Measurements from ENCODE around the gene HCN1. TPM values are rescaled to one million over a fixed set of nuclear protein-coding genes. Genes with fewer than 3 reads are reported as not detected.
"Not testable (repeated sequence)": the region's sequence is repeated elsewhere in the genome, so short reads cannot be mapped to it uniquely, and the experiment has no call there.

Gene HCN1
- total RNA-seq, 2 experiments from 2014 or later = not detected

DNA sequence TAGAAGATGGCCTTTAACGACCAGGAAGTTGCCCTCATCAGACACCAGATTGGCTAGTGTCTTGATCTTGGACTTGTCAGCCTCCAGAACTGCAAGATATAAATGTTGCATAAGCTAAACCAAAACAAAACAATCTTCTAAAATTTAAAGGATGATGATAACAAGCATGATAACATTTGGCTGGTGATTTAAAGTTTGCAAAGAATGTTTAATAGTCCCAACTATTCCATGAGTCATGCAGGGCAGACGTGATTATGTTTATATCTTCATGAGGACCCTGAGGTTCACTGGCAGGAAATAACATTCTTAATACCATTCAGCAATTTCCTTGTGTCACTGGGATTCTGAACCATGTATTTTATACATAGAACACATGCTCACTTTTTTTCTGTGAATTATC lies 319.8 kb downstream of the HCN1 start:
- intact Hi-C loops (cut with micrococcal nuclease) = no loop called here
- Mint-ChIP-seq H3K27me3 (no peaks in the 10 kb centered on the region), H3K4me1 (ENCODE audit: low read depth) (no peaks in the 10 kb centered on the region), H3K9me3 (peaks cover 5% of the 10 kb centered on the region), H3K36me3 (ENCODE audit: low read depth) (no peaks in the 10 kb centered on the region), H3K27ac (no peak overlapping the region), H3K4me3 (no peak overlapping the region)
- TF ChIP-seq CTCF (IDR thresholded peaks at IDR 0.05) = no peak
- DNase-seq (no peak), ATAC-seq (no peak)
- ChIA-PET CTCF (no interaction called here), POLR2A (no interaction called here)

DNA sequence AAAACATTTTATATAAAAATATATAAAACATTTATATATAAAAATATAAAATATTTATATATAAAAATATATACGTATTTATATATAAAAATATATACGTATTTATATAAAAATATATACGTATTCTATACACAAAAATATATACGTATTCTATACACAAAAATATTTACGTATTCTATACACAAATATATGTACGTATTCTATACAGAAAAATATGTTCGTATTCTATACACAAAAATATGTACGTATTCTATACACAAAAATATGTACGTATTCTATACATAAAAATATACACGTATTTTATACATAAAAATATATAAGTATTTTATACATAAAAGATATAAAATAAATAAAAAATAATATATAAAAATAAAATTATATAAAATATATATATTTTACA lies 323.6 kb downstream of the HCN1 start:
- intact Hi-C loops (cut with micrococcal nuclease) = no loop called here
- ChIA-PET POLR2A (no interaction called here), CTCF (no interaction called here)

GRCh38 chr5:45371423-45371822 lies 324.8 kb downstream of the HCN1 start:
- H3K9me3 Mint-ChIP-seq; H3K27ac Mint-ChIP-seq; DNase-seq; H3K4me3 Mint-ChIP-seq; H3K4me1 Mint-ChIP-seq (ENCODE audit: low read depth); ATAC-seq; H3K27me3 Mint-ChIP-seq; intact Hi-C loops (cut with micrococcal nuclease); POLR2A ChIA-PET; CTCF ChIA-PET; H3K36me3 Mint-ChIP-seq (ENCODE audit: low read depth): not testable (repeated sequence)

More for the DNA sequence above, 323.6 kb downstream of the HCN1 start:
- no peaks in the 10 kb centered on the region for H3K36me3 Mint-ChIP-seq (ENCODE audit: low read depth)
- no peak for DNase-seq
- H3K4me3 Mint-ChIP-seq = no peak overlapping the region
- no peaks in the 10 kb centered on the region for H3K4me1 Mint-ChIP-seq (ENCODE audit: low read depth)
- H3K27ac Mint-ChIP-seq = no peak overlapping the region
- TF ChIP-seq CTCF (IDR thresholded peaks at IDR 0.05) = no peak
- H3K27me3 Mint-ChIP-seq = no peaks in the 10 kb centered on the region
- H3K9me3 Mint-ChIP-seq = peaks cover 6% of the 10 kb centered on the region
- no peak for ATAC-seq

GRCh38 chr5:45355189-45355992 lies 340.8 kb downstream of the HCN1 start:
- peaks cover 23% of the 10 kb centered on the region for H3K9me3 Mint-ChIP-seq
- no peak overlapping the region for H3K4me3 Mint-ChIP-seq
- POLR2A ChIA-PET = no interaction called here
- H3K27me3 Mint-ChIP-seq = no peaks in the 10 kb centered on the region
- no peaks in the 10 kb centered on the region for H3K36me3 Mint-ChIP-seq (ENCODE audit: low read depth)
- no peaks in the 10 kb centered on the region for H3K4me1 Mint-ChIP-seq (ENCODE audit: low read depth)
- CTCF ChIA-PET = no interaction called here
- DNase-seq (no peak), ATAC-seq (no peak)
- no peak overlapping the region for H3K27ac Mint-ChIP-seq
- no peak for TF ChIP-seq CTCF (IDR thresholded peaks at IDR 0.05)
- intact Hi-C loops (cut with micrococcal nuclease) = no loop called here

DNA sequence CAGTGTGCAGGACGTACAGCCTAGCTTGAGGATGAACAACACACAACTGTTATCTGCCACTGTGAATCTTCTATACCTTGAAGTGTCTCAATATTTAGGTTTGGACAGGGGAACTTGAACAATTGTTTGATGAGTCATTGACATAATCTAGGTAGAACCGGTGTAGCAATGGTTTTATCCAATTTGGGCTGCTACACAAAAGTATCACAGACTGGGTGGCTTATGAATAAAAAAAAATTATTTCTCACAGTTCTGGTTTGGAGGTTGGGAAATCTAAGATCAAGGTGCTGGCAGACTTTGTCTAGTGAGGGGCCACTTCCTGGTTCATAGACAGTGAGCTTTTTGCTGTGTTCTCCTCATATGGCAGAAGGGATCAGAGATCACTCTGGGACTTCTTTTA lies 359.7 kb downstream of the HCN1 start:
- ChIA-PET CTCF (no interaction called here), POLR2A (no interaction called here)
- Mint-ChIP-seq H3K27me3 (no peaks in the 10 kb centered on the region), H3K36me3 (ENCODE audit: low read depth) (no peaks in the 10 kb centered on the region), H3K4me3 (no peak overlapping the region), H3K9me3 (peaks cover 12% of the 10 kb centered on the region), H3K27ac (no peak overlapping the region), H3K4me1 (ENCODE audit: low read depth) (no peaks in the 10 kb centered on the region)
- TF ChIP-seq CTCF (IDR thresholded peaks at IDR 0.05) = no peak
- ATAC-seq (no peak), DNase-seq (no peak)
- intact Hi-C loops (cut with micrococcal nuclease) = no loop called here
